Daoy (cell line): ENCODE data around the gene FBXL15. TPM values are rescaled to one million over a fixed set of nuclear protein-coding genes. Genes with fewer than 3 reads are reported as not detected.

ENCODE experiments used
- DNase-seq: peaks from one replicate; pipeline ENCODE4 v3.0.0-alpha.2; 2015; ENCODE audit warnings: low read depth
- total RNA-seq: library from RNA; depleted of rRNA; stranded (reverse); fragments of >200 nt; shearing (Covaris generic); gene quantifications from 2 replicates; pipeline ENCODE4 v1.2.3, GENCODE V29; 2014; rRNA removed

FBXL15 gene
- total RNA-seq, result 4.9 and 8.1 TPM in 2 replicates

DNA sequence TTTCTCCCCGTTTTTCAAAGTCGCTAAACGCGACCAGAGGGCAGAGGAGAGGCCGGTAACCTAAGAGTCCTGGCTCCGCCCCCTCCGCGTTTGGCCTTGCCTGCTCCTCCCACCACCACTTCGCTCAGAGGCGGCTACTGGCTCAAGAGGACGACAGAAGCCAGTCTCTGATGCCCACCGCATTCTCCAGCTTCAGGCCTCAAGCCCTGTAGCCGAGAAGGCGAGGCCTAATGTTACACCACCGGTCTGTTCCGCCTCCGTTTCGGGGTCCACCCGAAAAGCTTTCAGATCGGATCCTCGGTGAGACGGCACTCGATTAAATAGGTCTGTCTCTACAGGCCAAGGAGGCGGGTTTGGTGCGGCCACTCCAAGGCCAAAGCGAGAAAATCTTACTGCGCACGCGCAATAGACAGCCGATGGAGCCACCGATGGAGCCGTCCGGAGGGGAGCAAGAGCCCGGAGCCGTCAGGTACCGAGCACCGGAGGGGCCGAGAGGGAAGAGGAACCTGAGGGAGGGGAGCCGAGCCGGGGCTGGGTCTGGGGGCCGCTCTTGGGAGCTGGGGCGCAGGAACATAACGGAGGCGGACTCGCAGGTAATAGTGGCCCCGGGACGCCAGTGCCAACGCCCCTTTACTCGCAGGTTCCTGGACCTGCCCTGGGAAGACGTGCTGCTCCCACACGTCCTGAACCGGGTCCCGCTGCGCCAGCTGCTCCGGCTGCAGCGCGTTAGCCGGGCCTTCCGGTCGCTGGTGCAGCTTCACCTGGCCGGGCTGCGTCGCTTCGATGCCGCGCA lies at the start of gene FBXL15:
Gene FBXL15, plus strand, starts transcription at position 123 of the 793 bp plus-strand sequence. Its CDS starts 294 bp downstream, at position 417.
- DNase-seq, result peak; percentile 94

GRCh38 chr10:102371295-102371694 lies 49.3 kb upstream of the FBXL15 start:
- DNase-seq, result no peak

GRCh38 chr10:102375250-102375649 lies 45.4 kb upstream of the FBXL15 start:
- DNase-seq, result no peak

DNA sequence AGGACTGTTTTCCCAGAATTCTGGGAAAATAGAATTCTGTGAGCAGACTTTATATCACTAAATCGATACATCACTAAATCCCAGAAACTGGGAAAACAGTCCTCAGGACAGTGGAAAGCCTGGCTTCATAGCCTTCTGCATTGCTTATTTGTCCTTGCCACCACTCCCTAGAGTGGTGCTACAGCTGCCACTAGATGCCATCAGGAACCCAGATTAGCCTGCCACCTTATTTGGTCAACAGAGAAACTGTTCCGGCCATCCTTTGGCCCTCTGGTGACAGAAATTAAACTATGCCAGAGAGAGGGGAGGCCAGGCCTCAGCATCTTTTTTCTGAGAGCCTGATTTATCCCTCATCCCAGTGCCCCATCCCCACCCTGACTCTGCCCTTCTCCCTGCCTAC lies 44.8 kb upstream of the FBXL15 start:
- no peak for DNase-seq

DNA sequence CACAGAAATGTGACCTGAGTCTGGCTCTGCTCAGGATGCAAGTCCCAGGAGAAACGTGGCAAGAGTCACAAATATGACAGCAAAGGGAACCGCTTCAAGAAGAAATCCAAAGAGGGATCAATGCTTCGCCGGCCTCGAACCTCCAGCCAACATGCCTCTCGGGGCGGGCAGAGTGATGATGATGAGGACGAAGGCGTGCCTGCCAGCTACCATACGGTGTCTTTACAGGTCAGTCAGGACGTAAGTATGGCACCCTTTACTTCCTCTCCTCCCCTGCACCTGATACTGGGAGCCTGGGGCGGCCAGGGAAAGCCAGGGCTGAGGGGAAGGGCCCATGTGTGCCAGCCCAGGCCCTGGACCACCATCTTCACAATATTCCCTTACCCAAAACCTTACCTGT lies 43.7 kb upstream of the FBXL15 start:
- no peak for DNase-seq

- DNase-seq, result no peak
These were observed 41.3 kb upstream of the FBXL15 start for GRCh38 chr10:102379383-102379782.

DNA sequence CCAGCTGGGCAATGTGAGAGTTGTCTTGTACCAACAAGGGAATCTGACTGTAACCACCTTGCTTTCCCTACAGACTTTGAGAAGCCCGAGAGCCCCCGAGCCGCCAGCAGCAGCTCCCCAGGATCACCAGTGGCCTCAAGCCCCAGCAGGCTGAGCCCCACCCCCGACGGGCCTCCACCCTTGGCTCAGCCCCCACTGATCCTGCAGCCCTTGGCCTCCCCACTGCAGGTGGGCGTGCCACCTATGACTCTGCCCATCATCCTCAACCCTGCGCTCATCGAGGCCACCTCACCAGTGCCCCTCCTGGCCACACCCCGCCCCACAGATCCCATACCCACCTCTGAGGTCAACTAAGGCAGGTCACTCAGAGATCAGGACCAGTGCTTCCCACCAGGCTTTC lies 38.7 kb upstream of the FBXL15 start:
- no peak for DNase-seq

GRCh38 chr10:102382871-102383270 lies 37.8 kb upstream of the FBXL15 start:
- DNase-seq, result no peak

DNA sequence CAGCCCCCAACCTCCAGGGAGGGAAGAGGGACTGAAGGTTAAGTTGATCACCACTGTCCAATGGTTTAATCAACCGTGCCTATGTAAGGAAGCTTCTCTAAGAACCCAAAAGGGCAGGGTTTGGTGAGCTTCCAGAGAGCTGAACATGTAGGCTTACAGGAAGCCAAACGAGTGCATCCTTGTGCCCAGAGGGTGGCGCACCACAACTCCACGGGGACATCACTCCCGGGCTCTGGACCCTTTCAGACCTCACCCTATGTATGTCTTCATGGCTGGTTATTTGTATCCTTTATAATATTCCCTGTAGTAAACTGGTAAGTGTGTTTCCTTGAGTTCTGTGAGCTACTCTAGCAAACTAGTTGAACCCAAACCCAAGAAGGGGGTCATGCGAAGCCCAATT lies 36.6 kb upstream of the FBXL15 start:
- no peak for DNase-seq

DNA sequence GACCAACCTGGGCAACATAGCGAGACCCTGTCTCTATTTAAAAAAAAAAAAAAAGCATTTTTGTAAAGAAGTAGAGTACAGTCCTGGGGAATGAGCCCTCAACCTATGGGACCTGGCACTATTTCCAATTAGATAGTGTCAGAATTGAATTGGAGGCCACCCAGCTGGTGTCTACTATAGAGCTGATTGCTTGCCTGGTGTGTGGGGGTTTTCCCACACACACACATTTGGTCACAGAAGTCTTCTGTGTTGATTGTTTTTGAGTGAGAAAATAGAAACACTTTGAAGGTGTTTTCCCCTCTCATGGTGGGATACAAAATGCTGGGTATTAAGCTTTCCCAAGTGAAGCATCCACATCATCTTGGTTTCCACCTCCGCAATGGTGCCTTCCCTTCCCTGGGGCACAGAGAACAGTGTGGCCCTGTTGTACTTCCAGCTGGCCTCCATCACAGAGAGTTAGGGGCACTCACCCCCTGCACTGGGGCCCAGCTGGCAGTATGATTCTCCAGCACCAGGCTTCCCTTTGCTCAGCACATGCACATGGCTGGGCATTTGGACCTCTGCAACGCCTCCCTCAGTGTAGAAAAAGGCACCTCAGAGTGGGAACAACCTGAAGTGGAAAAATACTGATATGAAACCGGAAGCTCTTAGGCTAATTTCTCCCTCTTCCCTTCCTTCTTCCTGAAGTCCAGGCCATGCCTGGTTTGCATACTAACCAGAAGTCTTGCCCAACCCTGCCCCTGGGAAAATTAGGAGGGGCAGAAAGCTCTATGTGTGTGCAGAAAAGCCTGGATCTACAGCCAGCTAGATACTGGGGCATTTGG lies 35.8 kb upstream of the FBXL15 start:
- DNase-seq, result no peak

DNA sequence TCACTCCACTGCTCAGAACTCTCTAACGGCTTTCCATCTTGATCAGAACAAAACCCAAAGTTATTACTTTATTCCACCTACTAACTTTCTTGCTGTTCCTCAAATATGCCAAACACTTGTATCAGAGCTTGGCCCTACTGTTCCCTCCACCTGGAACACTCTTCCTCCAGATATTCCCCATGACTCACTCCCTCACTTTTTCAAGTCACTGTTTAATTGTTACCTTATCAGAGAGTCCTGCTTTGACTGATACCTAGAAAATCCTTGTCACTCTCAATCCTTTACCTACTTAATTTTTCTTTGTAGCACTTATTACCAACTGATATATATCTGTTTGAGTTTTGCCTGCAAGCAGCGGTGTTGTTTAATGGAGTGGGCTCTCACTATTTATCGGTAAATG lies 30.7 kb upstream of the FBXL15 start:
- DNase-seq, result no peak

DNA sequence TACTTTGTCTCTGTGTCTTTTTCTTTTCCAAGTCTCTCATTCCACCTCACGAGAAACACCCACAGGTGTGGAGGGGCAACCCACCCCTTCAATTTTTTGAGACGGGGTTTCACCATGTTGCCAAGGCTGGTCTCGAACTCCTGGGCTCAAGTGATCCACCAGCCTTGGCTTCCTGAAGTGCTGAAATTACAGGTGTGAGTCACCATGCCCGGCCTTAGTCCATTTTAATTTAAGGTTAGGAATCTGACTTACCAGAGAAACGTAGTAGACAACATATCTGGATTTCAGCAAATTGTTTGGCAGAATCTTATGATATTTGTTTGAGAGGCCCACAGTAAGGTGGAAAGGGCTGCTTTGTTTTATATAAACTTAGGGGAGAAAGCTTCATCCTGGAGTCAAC lies 28.3 kb upstream of the FBXL15 start:
- no peak for DNase-seq

- DNase-seq, result no peak
These were observed 27.1 kb upstream of the FBXL15 start for GRCh38 chr10:102393411-102394078.

DNA sequence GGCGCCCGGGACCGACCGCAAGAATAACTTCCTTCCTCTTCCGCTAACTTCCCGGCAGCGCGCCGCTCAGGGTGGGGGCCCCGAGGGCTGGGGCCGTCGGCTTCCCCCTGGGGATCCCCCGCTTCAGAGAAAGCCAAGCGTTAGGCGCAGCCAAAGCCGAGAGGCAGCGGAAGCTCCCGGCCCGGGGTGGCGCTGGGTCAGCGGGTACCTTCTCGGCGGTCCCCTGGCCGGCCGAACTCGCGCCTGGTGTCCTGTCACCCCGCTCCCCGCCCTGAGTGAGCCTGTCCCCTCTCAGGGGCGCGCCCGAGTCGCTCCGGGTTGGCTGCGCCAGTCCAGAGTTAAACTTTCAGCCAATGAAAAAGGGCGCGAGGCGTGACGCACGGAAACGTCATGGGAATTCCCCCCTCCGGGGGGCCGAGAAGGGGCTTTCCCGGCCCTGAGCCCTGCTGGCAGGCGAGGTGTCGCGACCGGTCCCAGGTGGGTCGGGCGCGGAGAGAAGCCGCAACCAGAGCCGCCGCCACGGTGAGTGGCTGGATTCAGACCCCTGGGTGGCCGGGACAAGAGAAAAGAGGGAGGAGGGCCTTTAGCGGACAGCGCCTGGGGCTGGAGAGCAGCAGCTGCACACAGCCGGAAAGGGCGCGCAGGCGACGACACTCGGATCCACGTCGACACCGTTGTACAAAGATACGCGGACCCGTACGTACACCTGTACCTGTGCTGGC lies 26.4 kb upstream of the FBXL15 start:
- peak; percentile 93 for DNase-seq

DNA sequence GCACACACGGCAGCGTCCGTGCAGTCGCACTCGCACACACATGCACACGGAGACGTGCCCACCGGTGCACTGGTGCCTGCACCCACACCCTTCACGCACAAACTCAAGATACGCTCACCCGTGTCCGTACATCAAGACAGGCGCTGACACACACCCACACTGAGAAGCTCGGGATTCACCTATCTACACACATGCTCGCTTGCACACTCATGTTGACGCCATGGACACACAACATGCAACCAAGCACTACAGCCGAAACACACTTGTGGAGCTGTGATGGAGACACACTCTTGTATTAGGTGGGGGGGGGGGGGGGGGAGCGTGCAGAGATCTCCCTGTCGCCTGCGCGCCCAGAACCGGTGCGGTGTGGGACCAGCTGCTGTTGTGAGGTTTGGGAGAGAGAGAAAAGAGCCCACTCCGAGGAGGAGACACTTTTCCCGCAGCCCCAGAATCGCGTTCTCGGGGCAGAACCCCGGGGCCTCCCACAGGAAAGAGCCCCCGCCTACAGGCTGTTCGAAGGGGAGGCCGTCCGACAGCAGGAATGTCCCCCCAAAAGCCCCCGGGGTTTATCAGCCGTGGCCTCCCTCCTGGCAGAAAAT lies 25.7 kb upstream of the FBXL15 start:
- DNase-seq, result peak; percentile 61

DNA sequence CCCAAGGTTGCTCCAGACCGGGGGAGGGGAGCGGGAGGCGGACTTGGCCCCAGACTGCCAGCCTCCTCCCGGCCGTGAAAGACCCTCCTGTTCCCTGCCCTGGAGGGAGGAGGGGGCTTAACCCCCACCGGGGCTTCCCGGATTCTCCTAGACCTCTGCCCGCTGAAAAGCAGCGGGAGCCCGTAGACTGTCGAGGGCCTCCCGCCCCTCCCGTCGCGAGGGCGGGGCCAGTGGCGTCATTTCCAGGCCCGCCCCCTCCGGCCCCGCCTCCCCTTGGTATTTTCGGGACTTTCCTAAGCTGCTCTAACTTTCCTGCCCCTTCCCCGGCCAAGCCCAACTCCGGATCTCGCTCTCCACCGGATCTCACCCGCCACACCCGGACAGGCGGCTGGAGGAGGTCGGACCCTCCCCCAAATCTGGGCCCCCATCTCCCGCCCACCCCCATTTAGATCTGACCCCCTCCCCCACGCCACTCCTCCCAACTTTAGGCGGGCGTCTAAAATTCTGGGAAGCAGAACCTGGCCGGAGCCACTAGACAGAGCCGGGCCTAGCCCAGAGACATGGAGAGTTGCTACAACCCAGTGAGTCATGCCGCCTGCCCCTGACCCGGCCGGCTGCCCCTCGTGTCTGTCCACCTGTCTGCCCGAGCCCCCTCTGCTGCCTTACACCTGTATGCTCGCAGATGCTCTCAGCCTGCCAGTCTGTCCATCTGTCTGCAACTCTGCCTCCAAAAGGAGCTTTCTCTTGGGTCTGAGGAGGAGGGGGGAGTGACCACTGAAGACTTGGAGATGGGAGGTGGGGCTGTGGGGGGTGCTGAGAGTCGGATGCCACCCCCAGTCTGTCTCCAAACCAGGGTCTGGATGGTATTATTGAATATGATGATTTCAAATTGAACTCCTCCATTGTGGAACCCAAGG lies 25.0 kb upstream of the FBXL15 start, which contains the start of gene NFKB2:
Gene NFKB2, plus strand, starts transcription at position 306 of the 917 bp plus-strand sequence. Its CDS starts 255 bp downstream, at position 561.
- peak; percentile 90 for DNase-seq

GRCh38 chr10:102396317-102396650 lies 24.4 kb upstream of the FBXL15 start:
- DNase-seq, result no peak

GRCh38 chr10:102396730-102397151 lies 23.9 kb upstream of the FBXL15 start:
- no peak for DNase-seq

DNA sequence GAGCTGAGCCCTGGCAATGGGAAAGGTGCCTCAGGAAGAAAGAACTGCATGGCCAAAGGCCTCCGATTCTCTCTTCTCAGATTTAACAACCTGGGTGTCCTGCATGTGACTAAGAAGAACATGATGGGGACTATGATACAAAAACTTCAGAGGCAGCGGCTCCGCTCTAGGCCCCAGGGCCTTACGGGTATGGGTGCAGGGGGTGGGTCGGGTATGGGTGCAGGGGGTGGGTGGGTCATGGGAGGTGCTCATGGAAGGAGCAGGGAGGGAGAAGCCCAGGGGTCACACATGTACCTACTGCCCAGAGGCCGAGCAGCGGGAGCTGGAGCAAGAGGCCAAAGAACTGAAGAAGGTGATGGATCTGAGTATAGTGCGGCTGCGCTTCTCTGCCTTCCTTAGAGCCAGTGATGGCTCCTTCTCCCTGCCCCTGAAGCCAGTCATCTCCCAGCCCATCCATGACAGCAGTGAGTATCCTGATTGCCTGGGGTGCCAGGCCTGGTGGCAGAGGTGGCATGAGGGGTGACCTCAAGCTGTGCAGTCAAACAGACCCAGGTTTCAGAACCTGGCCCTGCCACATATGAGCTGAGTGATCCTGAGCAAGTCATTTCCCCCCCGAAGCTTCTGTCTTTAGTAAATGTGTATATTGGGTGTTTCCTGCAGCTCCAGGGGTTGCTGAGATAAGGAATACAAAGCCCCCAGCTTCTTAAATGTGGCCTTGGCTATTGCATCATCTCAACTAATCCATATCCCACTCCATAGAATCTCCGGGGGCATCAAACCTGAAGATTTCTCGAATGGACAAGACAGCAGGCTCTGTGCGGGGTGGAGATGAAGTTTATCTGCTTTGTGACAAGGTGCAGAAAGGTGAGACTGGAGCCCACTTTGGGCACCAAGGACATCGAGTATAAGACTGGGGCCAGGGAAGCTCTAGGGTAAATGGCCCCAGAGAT lies 23.1 kb upstream of the FBXL15 start:
- no peak for DNase-seq
